Activated CD4-positive, alpha-beta T cell treated with anti-CD3 and anti-CD28 coated beads, Interleukin-2, Interleukin-6, amounts not matched to agents 100 ng/mL and 50 ng/mL, durations not matched to agents 16 hours and 8 hours (primary cell): ENCODE results near the gene FNTB.

Experiments
- DNase-seq: peaks from one replicate; pipeline ENCODE4 v3.0.0-alpha.2; 2020

Gene FNTB

DNA sequence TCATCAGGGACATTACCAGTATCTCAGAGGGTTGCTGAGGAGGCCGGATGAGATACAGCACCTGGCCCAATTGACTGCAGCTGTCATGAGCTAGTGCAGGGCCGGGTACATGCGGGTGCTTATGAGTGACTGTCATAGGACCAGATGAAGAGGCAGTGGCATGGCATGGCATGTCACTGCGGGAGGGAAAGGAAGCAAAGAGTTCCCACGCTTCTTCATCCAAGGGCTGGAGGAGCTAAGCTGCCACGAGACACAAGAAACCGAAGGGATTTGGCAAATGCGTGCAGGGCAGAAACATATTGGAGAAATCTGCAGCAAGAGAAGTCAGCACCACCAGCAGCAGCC, 33.4 kb upstream of the FNTB start:
- no peak for DNase-seq

DNA sequence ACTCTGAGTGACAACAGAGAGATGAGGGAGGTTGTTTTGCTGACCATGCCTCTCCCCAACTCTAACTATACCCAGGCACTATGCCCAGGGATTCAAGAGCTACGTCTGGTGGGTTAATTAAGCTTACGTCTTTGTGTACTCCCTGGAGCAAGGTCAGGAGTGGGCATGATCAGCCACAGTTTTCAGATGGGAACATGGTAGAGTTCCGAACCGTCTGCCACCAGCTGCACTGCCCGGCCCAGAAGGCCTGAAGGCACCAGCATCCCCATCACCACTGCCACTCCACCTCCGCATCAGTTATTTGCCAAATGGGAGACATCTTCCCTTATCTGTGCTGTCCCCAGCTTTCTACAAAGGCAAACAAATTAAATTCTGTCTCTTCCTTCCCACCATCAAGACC, 33.0 kb upstream of the FNTB start:
- no peak for DNase-seq

DNA sequence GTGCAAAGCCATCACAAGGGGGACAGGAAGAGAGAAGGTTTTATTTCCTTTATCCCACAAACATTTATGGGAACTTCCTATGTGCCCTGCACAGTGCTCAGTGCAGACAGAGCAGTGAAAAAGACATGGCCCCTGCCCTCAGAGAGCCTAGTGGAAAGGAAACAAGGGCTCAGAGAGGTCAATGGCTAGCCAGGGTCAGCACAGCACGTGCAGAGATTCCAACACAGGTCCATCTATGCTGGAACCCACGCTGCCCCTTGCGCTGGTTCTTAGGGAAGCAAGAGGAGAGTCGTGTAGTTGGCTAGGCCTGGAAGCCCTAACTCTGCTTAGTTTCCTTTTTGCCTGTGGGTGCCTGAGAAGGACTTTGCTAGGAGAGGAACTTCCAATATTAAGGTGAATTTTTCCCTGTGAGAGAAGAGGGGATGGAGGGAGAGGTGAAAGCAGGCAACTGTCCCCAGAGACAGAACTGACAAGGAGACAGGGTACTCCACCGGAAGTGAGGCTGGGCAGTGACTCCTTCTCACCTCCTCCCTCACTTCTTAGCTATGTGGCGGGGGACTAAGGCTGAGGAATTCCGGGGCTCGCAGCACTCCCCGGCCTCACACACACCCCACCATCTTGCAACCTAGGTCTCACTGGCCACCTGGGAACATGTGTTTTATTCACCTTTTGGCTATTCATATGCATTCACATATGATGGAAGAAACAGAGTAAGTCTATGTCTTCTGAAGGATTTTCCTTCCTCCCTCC, 32.0 kb upstream of the FNTB start:
- no peak for DNase-seq

DNA sequence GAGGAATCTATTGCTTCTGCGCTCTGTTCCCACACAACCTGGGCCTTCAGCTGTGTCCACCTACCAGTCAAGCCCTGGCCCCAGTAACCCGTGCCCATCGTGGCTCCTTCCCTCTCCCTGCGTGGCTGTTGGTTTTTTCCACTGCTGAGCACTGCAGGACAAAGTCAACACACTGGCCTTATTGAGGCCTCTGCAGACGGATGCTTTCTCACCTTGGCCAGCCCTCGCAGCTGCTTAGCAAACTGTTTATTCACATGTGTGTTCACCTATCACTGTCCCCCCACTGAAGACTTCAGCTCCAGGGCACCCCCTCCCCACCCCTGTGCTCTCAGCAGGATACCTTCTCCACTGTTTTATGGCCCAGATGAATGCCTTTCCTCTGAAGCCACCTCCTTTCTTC, 31.4 kb upstream of the FNTB start:
- DNase-seq = no peak

DNA sequence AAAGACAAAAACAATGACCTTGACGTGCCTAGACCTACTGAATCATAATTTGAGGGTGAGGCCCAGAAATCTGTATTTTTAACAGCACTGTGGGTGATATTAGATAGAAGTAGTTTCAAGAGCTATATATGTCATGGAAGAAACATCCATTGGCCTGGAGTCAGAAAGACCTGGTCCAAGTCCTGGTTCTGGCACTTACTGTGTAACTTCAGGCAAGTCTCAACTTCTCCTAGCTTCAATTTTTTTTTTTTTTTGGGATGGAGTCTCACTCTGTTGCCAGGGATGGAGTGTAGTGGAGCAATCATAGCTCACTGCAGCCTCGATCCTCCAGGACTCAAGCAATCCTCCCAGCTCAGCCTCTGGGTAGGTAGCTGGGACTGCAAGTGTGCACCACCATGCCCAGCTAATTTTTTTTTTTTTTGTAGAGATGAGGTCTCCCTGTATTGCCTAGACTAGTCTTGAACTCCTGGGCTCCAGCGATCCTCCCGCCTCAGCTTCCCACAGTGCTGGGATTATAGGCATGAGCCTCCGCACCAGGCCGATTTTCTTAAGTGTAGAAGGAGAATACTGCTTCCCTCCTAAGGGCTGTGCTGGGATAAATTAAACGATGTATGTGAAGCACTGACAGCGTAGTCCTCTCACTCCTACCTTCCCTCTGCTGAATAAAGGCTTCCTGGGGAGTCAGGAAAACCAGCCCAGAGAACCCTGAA, 29.8 kb upstream of the FNTB start:
- no peak for DNase-seq

DNA sequence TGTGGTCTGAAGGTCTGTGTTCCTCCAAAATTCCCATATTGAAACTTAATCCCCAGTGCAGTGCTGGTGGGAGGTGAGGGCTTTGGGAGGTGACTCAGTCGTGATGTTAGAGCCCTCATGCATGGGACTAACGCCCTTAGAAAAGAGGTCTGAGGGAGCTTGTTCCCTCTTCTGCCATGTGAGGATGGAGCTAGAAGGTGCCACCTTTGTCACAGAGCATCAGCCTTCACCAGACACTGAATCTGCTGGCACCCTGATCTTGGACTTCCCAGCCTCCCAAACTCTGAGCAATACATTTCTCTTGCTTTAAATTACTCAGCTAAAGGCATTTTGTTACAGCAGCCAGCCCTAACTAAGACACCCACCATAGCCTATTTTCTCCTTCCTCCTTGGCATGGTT, 28.5 kb upstream of the FNTB start:
- no peak for DNase-seq

DNA sequence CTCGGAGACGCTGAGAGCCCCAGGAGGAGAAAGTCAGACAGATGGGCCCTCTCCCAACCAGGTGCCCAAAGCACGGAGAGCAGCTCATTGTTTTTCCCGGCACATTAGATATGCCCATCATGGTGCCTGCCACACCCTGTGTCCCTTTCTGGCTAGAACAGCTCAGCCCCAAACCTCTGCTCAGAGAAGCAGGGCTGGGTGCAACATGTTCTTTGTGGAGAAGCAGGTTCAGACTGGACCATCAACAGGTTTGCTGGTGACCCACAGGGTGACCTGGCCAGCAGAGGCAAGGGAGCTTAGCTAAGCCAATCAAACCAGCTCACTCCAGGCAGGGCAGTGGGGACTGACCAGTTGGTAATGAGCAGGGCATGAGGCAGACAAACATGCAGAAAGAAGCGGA, 28.0 kb upstream of the FNTB start:
- no peak for DNase-seq

DNA sequence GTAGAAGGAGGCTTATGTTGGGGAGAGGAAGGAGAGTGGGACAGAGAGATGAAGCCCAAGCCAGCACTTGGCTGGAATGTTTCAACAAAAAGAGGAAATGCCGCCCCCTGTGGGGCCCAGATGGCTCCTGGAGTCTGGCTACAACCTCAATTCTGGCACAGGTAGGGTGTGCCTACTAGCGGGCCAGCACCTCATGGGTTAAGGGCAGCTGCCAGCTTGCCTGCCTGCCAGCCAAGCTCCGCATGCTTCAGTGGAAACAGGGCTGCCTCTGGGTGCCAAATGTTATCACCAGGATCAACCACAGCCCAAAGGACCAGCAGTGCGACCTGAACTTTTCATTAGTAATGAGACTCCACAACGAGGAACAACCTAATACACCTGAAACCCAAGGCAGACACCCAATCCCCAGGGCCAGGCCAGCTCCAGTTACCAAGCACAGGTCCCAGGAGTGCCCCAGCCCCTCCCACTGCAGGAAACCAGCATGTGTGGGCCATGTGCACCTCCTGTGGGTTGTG, 25.9 kb upstream of the FNTB start:
- no peak for DNase-seq

DNA sequence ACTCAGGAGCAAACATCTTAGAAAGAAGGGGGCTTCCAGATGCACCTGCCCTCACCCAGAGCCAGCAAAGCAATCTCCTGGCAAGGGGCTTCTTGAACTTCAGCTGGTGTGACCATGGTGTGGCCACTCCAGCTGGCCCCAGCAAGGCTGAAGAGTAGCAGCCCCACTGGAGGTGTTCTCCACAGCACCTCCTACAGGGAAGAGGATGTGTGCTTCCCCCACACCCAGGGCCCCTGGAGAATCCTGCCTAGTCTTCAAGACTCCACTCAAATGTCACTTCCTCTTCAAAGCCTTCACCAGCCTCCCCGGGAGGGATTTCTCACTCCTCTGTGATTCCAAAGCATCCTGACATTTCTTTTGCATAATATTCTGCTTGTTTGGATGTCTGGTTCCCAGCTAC, 23.1 kb upstream of the FNTB start:
- no peak for DNase-seq

DNA sequence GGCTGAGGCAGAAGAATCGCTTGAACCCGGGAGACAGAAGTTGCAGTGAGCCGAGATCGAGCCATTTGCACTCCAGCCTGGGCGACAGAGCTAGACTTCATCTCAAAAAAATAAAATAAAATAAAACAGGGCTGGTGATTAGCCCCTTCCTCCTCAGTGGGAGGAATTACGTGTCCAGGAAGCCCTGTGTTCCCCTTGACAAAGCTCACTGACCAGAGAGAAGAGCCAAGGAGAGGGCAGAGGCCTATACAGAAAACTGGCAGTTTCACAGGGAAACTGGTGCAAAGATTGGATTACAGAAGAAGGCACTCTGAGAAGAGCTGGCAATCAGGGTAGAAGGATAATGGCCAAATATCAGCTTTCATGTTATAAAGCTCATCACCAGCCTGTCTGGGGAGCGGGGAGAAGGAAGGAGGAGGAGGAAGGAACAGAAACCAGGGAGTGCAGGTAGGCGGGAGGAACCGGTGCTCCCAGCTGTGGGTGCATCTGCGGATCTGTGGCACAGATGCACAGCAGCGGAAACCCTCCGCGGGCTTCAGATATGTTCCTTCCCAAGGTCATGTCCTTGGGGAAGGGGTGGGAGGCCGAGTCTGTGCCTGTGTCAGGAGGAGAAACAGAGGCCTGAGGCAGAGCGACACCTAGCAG, 21.2 kb upstream of the FNTB start:
- no peak for DNase-seq

DNA sequence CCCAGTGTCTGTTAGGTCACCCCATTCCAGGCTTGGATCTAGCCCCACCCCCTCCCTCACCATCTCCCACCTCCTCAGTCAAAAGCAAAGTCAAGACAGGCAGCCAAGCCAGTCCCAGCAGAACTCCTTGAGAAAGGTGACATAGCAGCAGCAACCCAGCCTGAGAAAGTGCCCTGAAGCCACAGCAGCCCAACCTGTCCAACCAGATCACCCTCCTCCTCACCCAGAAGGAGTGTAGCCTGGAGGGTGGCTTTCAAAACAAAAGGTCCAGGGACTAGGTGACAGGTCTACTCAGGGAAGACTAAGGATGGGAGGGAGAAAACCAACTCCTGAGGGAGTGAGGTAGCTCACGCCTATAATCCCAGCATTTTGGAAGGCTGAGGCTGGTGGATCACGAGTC, 19.7 kb upstream of the FNTB start:
- DNase-seq = no peak

DNA sequence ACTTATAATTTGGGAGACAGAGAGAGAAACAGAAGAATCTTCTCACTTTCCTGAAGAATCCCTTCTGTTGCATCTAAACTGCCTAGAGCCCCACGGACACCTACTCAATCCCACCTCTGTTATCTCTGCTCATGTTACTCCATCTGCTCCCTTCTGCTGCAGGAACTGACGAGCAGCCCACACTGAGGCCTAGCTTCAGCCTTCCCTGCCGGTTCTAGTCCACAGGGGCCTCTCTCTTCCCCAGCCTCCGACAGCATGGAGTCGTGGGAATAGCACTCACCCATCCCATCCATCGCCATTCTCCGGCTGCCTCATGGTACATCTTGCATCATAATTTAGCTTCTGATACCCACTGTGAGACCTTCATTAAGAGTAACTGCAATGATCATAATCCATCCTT, 18.5 kb upstream of the FNTB start:
- DNase-seq = no peak

DNA sequence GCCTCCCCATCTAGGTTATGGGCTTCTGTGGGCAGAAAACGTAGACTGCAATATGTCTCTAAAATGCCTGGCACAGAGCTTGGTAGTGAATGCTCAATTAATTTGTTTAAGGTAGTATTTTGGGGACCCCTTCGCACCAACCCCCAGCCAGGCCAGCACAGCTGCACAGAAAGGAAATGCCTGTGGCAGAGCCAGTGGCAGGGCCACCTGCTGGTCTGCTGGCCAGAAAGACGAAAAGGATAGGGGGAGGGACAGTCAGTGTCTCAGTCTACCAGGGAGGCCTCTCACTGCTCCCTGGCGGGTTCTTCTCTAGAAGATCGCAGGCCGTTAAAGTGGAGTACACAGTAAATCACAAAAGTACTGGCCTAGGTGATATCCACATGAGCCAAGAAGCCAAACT, 18.0 kb upstream of the FNTB start:
- DNase-seq = no peak

DNA sequence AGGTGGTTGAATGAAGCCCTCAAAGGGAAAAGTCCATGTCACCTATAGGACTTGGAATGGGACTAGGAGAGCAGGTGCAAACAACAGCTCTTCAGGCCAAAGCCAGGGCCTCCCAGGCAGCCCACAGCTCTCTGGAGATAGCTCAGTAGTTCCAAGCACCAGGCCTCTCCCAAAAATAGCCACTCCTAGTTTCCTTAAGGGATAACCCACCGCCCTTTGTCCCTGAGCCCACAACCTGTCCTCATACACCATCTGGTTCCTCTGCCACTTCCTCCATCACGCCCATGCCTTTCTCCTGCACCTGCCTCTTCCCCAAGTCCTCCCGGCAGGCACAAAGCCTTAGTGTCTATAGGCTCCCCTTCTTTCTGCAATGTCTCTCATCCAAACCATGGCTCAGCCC, 16.7 kb upstream of the FNTB start:
- no peak for DNase-seq

DNA sequence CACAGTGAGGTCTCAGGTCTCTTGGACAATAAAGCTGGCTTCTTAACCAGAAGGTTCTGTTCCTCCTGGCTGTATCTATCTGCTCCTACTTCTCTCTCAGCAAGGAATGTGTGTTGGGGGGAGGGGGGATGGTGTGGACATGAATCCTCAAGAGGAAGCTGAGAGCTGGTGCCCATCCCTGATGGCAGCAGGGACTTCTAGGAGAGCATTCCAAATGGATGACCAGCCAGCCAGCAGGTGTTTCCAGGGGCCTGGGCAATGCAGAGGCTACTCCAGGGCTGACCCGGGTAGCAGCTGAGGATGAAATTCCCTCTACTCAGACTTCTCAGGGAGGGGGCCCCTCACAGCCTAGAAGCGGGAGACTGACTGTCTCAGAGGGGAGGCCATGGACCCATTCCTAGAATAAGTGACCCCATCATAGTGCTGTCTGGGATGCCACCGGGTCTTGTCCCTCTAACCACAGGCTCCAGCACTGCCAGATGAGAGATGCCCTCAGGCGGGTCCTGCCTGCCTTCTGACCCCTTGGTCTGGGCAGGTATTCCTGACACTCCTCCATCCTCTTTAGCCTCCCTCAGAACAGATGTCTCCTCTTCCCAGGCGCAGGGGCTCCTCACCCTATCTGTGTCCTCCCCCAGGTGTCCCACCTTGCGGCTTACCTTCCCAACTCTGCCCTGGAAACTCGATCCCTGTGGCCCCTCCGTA, 15.8 kb upstream of the FNTB start:
- no peak for DNase-seq

DNA sequence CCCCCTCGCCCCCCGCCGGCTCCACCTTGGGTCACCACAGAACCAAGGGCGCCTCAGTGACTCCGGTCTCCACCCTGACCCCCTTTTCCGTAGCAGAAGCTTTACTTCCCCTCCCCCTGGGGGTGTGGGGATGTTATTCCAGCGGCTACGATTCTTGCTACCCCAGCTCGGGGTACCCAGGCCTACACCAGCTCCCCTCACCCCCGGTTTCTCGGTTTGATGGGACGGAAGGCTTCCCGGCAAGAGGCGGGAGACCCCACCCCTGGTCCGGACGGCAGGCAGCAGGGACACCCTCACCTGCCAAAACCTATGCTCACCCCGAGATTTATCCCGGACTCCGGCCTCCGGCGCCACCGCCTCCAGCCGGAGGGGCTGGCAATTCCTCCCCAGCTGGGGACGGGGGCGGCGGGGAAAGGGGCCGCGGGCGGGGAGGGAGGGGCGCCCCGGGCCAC, 15.2 kb upstream of the FNTB start:
- no peak for DNase-seq

DNA sequence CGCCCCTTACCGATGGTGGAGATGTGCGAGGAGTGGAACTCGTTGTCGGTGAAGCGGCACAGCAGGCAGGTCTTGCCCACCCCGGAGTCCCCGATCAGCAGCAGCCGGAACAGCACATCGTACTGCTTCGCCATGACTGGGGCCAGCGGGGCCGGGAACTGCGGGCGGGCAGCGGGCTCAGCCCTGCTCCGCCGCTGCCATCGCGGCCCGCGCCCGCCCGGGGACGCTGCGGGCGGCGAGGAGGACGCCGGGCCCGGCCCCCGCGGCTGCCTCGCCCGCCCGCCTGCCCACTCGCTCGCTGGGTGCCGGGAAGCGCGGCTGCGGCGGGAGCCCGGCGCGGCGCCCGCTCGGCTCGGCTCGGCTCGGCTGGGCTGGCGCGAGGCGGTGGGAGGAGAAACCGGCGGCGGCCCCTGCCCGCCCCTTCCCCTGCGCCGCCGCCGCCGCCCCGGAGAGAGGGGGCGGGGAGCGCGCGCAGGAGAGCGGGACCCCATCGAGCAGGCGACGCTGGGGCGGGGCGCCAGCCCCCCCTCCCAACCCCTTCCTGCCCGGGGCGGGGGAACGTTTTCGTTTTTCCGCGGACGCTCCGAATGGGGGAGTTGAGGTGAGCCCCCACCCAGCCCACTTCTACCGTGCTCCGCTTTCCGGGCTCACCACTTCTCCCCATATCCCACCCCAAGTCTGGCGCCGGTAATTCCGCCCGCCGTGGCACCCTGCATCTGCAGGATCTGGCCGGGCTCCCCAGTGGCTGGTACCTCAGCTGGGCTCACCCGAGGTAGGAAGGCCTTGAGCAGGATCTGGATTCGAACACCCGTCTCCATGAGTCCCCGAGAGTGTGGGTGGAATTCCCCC, 14.5 kb upstream of the FNTB start, which contains the start of gene RAB15:
TSS of gene RAB15 (minus strand) at position 394 of the 849 bp plus-strand sequence. CDS start at position 134, 260 bp downstream.
- peak; percentile 31 for DNase-seq

DNA sequence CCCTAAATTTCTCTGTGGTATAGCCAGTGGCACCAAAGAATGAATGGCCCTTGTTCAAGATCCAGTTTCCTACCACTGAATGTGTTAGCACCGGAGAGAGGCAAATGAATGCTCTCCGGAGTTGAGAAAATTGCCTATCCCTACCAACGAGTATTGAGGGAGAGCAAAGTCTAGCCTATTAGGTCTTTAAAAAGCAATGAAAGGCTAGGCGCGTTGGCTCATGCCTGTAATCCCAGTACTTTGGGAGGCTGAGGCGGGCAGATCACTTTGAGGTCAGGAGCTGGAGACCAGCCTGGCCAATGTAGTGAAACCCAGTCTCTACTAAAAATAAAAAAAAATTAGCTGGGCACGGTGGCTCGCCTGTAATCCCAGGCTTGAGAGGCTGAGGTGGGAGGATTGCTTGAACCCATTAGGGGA, 13.7 kb upstream of the FNTB start:
- DNase-seq = no peak

DNA sequence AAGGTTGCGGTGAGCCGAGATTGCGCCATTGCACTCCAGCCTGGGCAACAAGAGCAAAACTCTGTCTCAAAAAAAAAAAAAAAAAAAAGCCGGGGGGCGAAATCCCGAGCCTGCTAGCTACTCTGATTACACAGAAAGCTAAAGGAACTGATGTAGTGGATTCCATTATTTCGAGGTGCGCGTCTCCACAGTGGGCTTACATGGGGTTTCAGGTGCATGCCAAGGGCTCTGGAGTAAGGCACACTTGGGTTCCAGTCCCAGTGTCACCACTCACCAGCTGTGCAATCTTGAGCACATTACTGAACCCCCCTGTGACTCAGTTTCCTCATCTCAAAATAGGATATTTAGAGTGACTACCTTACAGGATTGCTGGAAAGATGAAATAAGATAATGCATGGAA, 12.9 kb upstream of the FNTB start:
- DNase-seq = no peak

DNA sequence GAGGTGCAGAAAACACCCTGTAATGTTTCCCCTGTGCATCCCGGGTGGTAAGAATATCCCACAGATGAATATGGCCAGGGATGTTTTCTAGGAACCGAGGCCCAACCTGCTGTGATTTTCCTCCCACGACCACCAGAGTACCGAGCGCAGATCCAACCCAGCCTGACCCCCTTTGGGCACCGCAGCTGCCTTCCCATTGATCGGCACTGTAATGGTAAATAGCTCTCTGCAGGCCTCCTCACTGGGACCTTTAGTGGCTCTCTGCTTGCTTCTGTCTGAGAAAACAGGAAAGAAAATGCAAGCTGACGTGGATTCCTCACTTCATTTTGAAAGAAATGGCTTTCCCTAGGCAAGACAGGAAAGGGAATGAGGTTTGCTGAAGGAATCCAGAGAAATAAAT, 12.1 kb upstream of the FNTB start:
- no peak for DNase-seq

DNA sequence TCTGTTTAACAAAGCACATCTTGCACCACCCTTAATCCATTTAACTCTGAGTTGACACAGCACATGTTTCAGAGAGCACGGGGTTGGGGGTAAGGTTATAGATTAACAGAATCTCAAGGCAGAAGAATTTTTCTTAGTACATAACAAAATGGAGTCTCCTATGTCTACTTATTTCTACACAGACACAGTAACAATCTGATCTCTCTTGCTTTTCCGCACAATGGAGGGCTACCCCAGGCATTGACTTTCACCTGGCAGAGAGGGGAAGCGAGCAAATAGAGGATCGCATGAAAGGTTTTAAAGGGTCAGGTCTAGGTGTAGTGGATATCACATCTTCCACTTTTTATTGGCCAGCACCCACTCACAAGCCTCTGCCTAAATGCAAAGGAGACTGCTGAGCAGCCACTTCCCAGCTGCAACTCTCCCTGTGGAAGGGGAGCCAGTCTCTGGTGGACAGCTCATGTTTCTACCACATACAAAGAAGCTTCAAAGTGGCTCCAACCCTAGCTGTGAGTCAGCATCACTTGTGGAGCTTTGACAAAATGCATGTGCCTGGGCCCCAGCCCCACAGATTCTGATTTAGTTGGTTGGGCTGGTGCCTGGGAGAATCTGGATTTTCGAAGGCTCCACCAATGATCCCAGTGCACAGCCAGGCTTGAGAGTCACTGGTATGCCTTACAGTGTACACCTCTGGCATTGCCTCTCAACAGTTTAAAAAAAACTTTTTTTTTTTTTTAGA, 7.2 kb upstream of the FNTB start:
- no peak for DNase-seq
